Measurements from ENCODE around the gene TRIM2.

The TRIM2 gene

GRCh38 chr4:153260553-153261300 is 56.5 kb downstream of the TRIM2 start:
- peaks cover 9% of the 10 kb centered on the region for H3K4me1 ChIP-seq (ENCODE audit: control insufficient read depth, low read depth, low read length)
- H2AK5ac ChIP-seq (ENCODE audit: low read length), result no peak overlapping the region
- no peaks in the 10 kb centered on the region for H3K79me2 ChIP-seq (ENCODE audit: control insufficient read depth, insufficient read depth, low read length)
- no peak overlapping the region for H2BK5ac ChIP-seq (ENCODE audit: low read length)
- H3K4me2 ChIP-seq (ENCODE audit: low read length), result no peak overlapping the region
- H2BK15ac ChIP-seq (replicated peaks; ENCODE audit: low read depth), result peak overlapping the region; percentile 45
- no CpG with 5 or more reads among the region's 3 CpGs for WGBS (ENCODE audit: extremely low coverage, insufficient coverage, low lambda C conversion rate)
- H3K9ac ChIP-seq (ENCODE audit: low read length), result no peak overlapping the region
- H3K27ac ChIP-seq (ENCODE audit: low read depth, low read length), result no peak overlapping the region
- peak; percentile 30 for DNase-seq
- no peak overlapping the region for H4K5ac ChIP-seq (ENCODE audit: low read length)
- H3K18ac ChIP-seq (ENCODE audit: low read length), result no peak overlapping the region
- no peak overlapping the region for H4K8ac ChIP-seq (ENCODE audit: low read depth, low read length)
- no peak overlapping the region for H3K4me3 ChIP-seq (ENCODE audit: low read length)
- peaks cover 2% of the 10 kb centered on the region for H3K79me1 ChIP-seq (ENCODE audit: low read length)
- no peaks in the 10 kb centered on the region for H3K27me3 ChIP-seq (ENCODE audit: insufficient read depth, low read length, poor library complexity)
- H3K56ac ChIP-seq (ENCODE audit: low read length), result no peak overlapping the region
- no peak overlapping the region for H3K23ac ChIP-seq (ENCODE audit: low read length)
- H3K36me3 ChIP-seq (ENCODE audit: control insufficient read depth, insufficient read depth, low read length), result no peaks in the 10 kb centered on the region
- H3K4ac ChIP-seq (ENCODE audit: low read depth, low read length), result no peak overlapping the region
- H2BK120ac ChIP-seq (ENCODE audit: low read depth, low read length), result no peak overlapping the region

DNA sequence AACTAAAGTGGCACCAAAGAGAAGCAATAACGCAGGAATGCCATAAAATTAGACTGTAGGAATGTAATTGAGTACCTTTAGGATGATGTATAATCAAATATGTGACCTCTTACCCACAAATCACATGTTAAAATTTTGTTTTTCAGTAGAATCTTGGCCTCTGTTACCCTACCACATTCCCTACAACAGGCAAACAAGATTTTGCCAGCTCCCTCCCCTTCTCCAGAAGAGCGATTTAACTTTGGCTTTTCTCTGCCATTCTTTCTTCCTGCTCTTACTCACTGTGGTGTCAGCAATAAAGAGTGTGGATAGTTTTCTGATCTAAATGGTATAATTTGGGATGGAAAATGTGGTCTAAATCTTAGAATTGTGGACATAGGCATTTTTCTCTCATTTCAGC is 57.2 kb downstream of the TRIM2 start:
- Histone ChIP-seq H3K9ac (ENCODE audit: low read length) (no peak overlapping the region), H2BK5ac (ENCODE audit: low read length) (no peak overlapping the region), H3K56ac (ENCODE audit: low read length) (no peak overlapping the region), H3K4me1 (ENCODE audit: control insufficient read depth, low read depth, low read length) (peaks cover 9% of the 10 kb centered on the region), H3K23ac (ENCODE audit: low read length) (no peak overlapping the region), H2AK5ac (ENCODE audit: low read length) (no peak overlapping the region), H3K79me2 (ENCODE audit: control insufficient read depth, insufficient read depth, low read length) (no peaks in the 10 kb centered on the region), H3K4me2 (ENCODE audit: low read length) (no peak overlapping the region), H3K4ac (ENCODE audit: low read depth, low read length) (no peak overlapping the region), H4K5ac (ENCODE audit: low read length) (no peak overlapping the region), H4K8ac (ENCODE audit: low read depth, low read length) (no peak overlapping the region), H3K27ac (ENCODE audit: low read depth, low read length) (no peak overlapping the region), H3K4me3 (ENCODE audit: low read length) (no peak overlapping the region), H3K36me3 (ENCODE audit: control insufficient read depth, insufficient read depth, low read length) (no peaks in the 10 kb centered on the region), H2BK120ac (ENCODE audit: low read depth, low read length) (no peak overlapping the region), H3K18ac (ENCODE audit: low read length) (no peak overlapping the region), H2BK15ac (replicated peaks; ENCODE audit: low read depth) (no peak overlapping the region), H3K79me1 (ENCODE audit: low read length) (peaks cover 3% of the 10 kb centered on the region), H3K27me3 (ENCODE audit: insufficient read depth, low read length, poor library complexity) (no peaks in the 10 kb centered on the region)
- WGBS (ENCODE audit: extremely low coverage, insufficient coverage, low lambda C conversion rate), result no CpG with 5 or more reads among the region's 2 CpGs
- no peak for DNase-seq

DNA sequence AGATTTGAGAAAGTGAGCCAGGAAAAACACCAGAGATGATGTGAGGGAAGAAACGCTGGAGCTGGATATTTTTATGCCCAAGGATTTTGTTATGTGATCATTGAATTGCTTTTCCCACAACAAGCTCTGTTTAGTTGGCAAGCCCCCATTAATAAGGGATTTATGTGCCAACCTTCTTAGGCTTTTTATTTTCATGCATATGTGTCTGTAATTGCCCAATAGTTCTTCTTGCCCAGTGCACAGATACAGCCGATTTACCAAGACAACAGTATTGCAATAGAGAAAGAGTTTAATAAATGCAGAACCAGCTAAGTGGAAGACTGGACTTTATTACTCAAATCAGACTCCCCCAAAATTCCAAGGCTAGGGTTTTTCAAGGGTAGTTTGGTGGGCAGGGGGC is 57.7 kb downstream of the TRIM2 start:
- Histone ChIP-seq H3K79me2 (ENCODE audit: control insufficient read depth, insufficient read depth, low read length) (no peaks in the 10 kb centered on the region), H3K27me3 (ENCODE audit: insufficient read depth, low read length, poor library complexity) (no peaks in the 10 kb centered on the region), H4K5ac (ENCODE audit: low read length) (no peak overlapping the region), H3K18ac (ENCODE audit: low read length) (no peak overlapping the region), H3K4me2 (ENCODE audit: low read length) (no peak overlapping the region), H3K9ac (ENCODE audit: low read length) (no peak overlapping the region), H4K8ac (ENCODE audit: low read depth, low read length) (no peak overlapping the region), H3K27ac (ENCODE audit: low read depth, low read length) (no peak overlapping the region), H2AK5ac (ENCODE audit: low read length) (no peak overlapping the region), H2BK120ac (ENCODE audit: low read depth, low read length) (no peak overlapping the region), H2BK15ac (replicated peaks; ENCODE audit: low read depth) (no peak overlapping the region), H3K4me1 (ENCODE audit: control insufficient read depth, low read depth, low read length) (peaks cover 9% of the 10 kb centered on the region), H3K4ac (ENCODE audit: low read depth, low read length) (no peak overlapping the region), H3K56ac (ENCODE audit: low read length) (no peak overlapping the region), H3K4me3 (ENCODE audit: low read length) (no peak overlapping the region), H3K36me3 (ENCODE audit: control insufficient read depth, insufficient read depth, low read length) (no peaks in the 10 kb centered on the region), H3K23ac (ENCODE audit: low read length) (no peak overlapping the region), H3K79me1 (ENCODE audit: low read length) (peaks cover 3% of the 10 kb centered on the region), H2BK5ac (ENCODE audit: low read length) (no peak overlapping the region)
- DNase-seq, result no peak
- no CpG with 5 or more reads among the region's 2 CpGs for WGBS (ENCODE audit: extremely low coverage, insufficient coverage, low lambda C conversion rate)

- no peaks in the 10 kb centered on the region for H3K4me1 ChIP-seq (ENCODE audit: control insufficient read depth, low read depth, low read length)
- H3K79me1 ChIP-seq (ENCODE audit: low read length), result peaks cover 3% of the 10 kb centered on the region
- H3K56ac ChIP-seq (ENCODE audit: low read length), result no peak overlapping the region
- no peak overlapping the region for H3K4me3 ChIP-seq (ENCODE audit: low read length)
- no peaks in the 10 kb centered on the region for H3K27me3 ChIP-seq (ENCODE audit: insufficient read depth, low read length, poor library complexity)
- no peak overlapping the region for H4K5ac ChIP-seq (ENCODE audit: low read length)
- DNase-seq, result no peak
- no peak overlapping the region for H3K4me2 ChIP-seq (ENCODE audit: low read length)
- no peaks in the 10 kb centered on the region for H3K79me2 ChIP-seq (ENCODE audit: control insufficient read depth, insufficient read depth, low read length)
- H4K8ac ChIP-seq (ENCODE audit: low read depth, low read length), result no peak overlapping the region
- H2BK15ac ChIP-seq (replicated peaks; ENCODE audit: low read depth), result no peak overlapping the region
- H2BK120ac ChIP-seq (ENCODE audit: low read depth, low read length), result no peak overlapping the region
- H3K36me3 ChIP-seq (ENCODE audit: control insufficient read depth, insufficient read depth, low read length), result no peaks in the 10 kb centered on the region
- H3K27ac ChIP-seq (ENCODE audit: low read depth, low read length), result no peak overlapping the region
- H3K18ac ChIP-seq (ENCODE audit: low read length), result no peak overlapping the region
- no peak overlapping the region for H2AK5ac ChIP-seq (ENCODE audit: low read length)
- H2BK5ac ChIP-seq (ENCODE audit: low read length), result no peak overlapping the region
- H3K9ac ChIP-seq (ENCODE audit: low read length), result no peak overlapping the region
- no CpG with 5 or more reads among the region's 9 CpGs for WGBS (ENCODE audit: extremely low coverage, insufficient coverage, low lambda C conversion rate)
- H3K23ac ChIP-seq (ENCODE audit: low read length), result no peak overlapping the region
- no peak overlapping the region for H3K4ac ChIP-seq (ENCODE audit: low read depth, low read length)
These were observed 61.2 kb downstream of the TRIM2 start for GRCh38 chr4:153265306-153266047.

DNA sequence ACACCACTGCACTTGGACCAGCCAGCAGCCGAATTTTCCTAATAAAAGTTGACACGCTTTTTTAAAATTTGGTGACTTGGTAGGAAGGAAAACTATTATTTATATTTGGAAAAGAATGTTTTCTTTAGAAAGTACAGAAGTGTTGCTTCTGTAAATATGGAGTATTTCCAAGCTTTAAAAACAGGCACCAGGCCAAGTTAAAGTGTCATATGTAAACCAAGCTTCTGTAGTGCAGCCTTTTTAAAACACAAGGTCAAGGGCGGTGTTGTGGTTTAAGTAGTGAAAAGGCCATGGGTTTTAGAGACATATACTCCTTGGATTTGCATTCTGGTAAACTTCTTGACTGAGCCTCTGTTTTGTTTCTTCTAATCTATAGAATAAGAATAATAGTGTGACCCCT is 62.7 kb downstream of the TRIM2 start:
- no peak overlapping the region for H3K4me2 ChIP-seq (ENCODE audit: low read length)
- no peak overlapping the region for H3K56ac ChIP-seq (ENCODE audit: low read length)
- H3K79me2 ChIP-seq (ENCODE audit: control insufficient read depth, insufficient read depth, low read length), result no peaks in the 10 kb centered on the region
- H4K8ac ChIP-seq (ENCODE audit: low read depth, low read length), result no peak overlapping the region
- H3K9ac ChIP-seq (ENCODE audit: low read length), result no peak overlapping the region
- H2AK5ac ChIP-seq (ENCODE audit: low read length), result no peak overlapping the region
- no peak for DNase-seq
- no peaks in the 10 kb centered on the region for H3K27me3 ChIP-seq (ENCODE audit: insufficient read depth, low read length, poor library complexity)
- no peak overlapping the region for H3K4ac ChIP-seq (ENCODE audit: low read depth, low read length)
- no peak overlapping the region for H2BK5ac ChIP-seq (ENCODE audit: low read length)
- H3K79me1 ChIP-seq (ENCODE audit: low read length), result peaks cover 3% of the 10 kb centered on the region
- no CpG with 5 or more reads among the region's 3 CpGs for WGBS (ENCODE audit: extremely low coverage, insufficient coverage, low lambda C conversion rate)
- no peaks in the 10 kb centered on the region for H3K4me1 ChIP-seq (ENCODE audit: control insufficient read depth, low read depth, low read length)
- H3K36me3 ChIP-seq (ENCODE audit: control insufficient read depth, insufficient read depth, low read length), result no peaks in the 10 kb centered on the region
- H2BK120ac ChIP-seq (ENCODE audit: low read depth, low read length), result no peak overlapping the region
- H3K23ac ChIP-seq (ENCODE audit: low read length), result no peak overlapping the region
- no peak overlapping the region for H2BK15ac ChIP-seq (replicated peaks; ENCODE audit: low read depth)
- no peak overlapping the region for H3K27ac ChIP-seq (ENCODE audit: low read depth, low read length)
- no peak overlapping the region for H4K5ac ChIP-seq (ENCODE audit: low read length)
- no peak overlapping the region for H3K18ac ChIP-seq (ENCODE audit: low read length)
- H3K4me3 ChIP-seq (ENCODE audit: low read length), result no peak overlapping the region

All from mesendoderm (in vitro differentiated cells).